Choroid plexus epithelial cell (primary cell): Measurements from ENCODE around the gene PITPNM1.

ENCODE experiments used
- DNase-seq: peaks from one replicate; pipeline ENCODE4 v3.0.0-alpha.2; 2010; ENCODE audit warnings: low read depth
- H3K4me3 ChIP-seq: 2 replicates; pipeline ENCODE4 v1.5.1; 2011; ENCODE audit warnings: low read depth, mild to moderate bottlenecking, control low read depth, low read length, moderate library complexity
- TF ChIP-seq, protein P1 (sequence below): conservative IDR thresholded peaks from 2 replicates; pipeline ENCODE4 v1.5.1; 2011; ENCODE audit warnings: low read depth, mild to moderate bottlenecking, control low read depth, inconsistent platforms, low read length, moderate library complexity

The PITPNM1 gene

DNA sequence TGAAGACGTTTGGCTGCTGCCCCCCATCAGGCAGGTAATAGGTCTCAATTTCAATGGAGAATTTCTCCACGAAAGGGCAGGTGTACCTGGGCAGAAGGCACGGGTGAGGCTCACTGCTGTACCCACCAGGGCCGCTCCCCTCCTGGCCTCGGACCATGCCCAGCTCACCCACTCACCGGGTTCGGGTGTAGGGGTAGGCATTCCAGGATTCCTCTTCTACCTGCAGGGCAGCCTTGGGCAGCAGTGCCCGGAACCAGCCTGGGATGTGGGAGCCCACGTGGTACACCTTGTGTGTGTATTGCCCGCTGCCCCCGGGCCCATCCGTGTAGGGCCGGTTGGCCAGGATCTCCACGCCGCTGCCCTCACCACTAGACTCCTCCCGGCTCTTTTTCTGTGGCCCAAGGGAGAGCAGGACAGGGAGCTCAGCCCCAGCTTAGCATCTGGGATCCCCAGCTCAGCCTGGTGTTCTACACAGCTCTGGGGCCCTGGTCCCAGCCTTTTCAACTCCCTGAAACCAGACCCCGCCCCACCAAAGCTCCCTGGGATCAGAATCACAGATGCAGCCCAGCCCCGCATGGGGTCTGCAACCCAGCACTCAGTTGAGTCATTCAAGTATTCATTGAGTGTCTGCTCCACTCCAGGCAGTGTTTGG, 2.7 kb downstream of the PITPNM1 start:
- DNase-seq: no peak
- H3K4me3 ChIP-seq: no peak overlapping the region
- TF ChIP-seq, protein P1, sequence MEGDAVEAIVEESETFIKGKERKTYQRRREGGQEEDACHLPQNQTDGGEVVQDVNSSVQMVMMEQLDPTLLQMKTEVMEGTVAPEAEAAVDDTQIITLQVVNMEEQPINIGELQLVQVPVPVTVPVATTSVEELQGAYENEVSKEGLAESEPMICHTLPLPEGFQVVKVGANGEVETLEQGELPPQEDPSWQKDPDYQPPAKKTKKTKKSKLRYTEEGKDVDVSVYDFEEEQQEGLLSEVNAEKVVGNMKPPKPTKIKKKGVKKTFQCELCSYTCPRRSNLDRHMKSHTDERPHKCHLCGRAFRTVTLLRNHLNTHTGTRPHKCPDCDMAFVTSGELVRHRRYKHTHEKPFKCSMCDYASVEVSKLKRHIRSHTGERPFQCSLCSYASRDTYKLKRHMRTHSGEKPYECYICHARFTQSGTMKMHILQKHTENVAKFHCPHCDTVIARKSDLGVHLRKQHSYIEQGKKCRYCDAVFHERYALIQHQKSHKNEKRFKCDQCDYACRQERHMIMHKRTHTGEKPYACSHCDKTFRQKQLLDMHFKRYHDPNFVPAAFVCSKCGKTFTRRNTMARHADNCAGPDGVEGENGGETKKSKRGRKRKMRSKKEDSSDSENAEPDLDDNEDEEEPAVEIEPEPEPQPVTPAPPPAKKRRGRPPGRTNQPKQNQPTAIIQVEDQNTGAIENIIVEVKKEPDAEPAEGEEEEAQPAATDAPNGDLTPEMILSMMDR: no peak

DNA sequence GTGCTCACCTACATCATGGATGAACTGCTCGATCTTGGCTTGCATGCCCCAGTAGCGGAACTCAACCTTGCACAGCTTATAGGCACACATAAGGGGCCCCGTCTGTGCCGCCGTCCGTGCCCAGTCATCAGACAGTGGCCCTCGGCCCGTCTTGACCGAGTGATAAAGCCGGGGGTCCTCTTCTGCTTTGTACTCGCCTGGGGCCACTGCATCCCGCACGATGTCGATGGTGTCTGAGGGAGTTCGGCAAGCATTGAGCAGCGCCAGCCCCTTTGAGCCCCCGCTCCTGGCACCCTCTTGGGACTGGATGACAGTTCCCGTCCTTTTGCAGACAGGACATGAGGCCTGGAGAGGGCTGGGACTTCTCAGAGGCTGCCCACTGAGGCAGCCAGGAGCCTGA, 3.3 kb downstream of the PITPNM1 start:
- no peak overlapping the region for H3K4me3 ChIP-seq
- TF ChIP-seq, protein P1: no peak
- no peak for DNase-seq

DNA sequence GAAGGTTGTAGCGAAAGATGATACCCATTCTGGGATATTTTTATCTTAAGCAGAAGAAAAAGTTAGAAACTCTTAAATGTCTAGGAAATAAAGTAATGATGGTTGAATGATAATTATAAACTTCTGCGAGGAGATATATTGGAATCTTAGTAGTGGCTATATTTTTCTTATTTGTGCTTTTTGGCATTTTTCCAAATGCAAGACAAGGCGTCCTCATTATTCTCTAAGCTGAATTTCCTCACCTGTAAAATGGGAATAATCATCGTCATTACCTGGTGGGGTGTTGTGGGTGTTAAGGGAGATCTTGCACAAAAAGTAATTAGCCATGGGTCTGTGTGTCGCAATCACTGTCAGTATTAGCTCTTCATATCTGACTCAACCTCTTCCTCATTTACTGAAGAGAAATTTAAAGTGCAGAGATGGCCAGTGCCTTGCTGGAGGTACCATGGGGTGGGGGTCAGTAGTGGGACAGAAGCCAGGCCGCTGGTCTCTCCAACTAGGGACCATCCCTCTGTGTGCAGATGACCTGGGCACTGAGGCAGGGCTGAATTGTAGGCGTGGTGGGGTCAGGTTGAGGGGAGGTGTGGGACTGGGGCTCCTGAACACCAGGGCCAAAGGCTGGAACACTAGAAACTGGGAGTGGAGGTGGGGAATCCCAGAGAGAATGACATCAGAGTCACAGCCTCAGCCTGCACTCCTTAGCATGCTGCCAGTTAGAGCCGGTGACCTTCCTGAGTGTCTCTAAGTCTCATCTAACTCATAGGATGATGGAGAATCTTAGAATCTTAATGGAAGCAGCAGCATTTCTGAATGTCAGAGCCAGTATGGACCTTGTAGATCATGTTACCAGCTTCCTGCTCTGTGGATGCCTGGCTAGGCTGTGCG, 4.1 kb downstream of the PITPNM1 start:
- H3K4me3 ChIP-seq: no peak overlapping the region
- no peak for DNase-seq
- TF ChIP-seq, protein P1: no peak

DNA sequence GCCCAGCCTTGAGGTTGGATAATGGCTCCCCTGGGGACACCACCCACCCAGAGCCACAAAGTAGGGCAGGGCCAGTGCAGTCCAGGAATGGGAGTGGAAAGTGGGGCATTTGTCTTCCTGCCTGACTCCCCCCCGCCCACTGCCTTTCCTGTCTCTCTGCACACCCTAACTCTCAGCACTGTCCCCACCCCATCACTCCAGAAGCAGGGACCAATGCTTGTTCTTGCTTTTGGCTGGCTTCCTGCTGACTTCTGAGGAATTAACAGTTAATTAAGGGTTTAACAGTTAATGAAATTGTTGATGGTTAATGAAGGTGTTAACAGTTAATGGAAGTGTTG, 4.7 kb downstream of the PITPNM1 start:
- TF ChIP-seq, protein P1: no peak
- H3K4me3 ChIP-seq: no peak overlapping the region
- DNase-seq: no peak

DNA sequence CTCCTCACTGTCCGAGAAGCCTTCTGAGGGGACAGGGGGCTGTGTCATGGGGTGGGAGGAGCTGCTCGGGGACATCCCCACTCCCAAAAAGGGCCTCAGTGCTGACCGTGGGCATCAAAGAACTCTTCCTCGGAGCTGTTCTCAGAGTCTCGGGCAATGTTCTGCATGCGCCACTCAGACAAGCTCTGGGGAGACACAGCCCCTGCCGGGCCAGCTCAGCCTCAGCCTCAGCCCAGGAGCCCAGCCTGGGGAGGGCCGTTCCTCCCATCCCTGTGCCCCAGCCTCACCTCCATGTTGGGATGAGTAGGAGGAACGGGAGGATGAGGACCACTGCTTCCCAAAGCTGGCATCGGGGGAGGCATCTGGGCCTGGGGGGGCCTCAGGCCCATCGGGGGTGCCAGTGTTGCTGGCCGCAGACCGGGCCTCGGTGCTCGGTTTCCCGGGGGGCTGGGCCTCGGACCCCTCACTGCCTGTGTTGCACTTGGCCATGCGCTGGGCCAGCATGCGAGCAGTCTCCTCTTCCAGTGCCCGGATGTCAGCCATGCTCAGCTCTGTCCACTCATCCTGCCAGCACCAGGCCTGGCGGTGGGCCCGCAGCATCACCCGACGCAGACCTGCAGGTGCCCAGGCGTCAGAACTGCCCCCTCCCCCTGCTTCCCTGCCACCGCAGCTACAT, 5.2 kb downstream of the PITPNM1 start:
- TF ChIP-seq, protein P1: no peak
- no peak overlapping the region for H3K4me3 ChIP-seq
- no peak for DNase-seq

DNA sequence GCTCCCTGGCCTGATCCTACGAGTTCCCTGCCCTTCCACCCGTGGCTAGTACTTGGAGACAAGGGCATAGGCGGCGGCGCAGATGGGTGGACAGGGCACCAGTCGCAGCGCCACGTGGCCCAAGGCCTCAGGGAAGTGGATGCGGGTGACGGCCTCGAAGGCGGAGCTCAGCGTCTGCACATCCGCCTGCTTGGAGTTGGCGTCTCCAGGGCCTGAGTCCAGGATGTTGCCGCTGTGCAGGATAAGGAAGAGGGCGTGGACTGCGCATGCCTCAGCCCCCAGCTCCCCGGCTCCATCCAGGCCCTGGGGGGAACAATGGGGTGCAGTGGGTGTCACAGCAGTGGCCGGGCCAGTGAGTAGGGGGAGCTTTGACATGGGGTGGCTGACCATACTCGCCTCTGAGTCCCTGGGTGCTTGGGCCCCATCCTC, 6.6 kb downstream of the PITPNM1 start:
- no peak for DNase-seq
- TF ChIP-seq, protein P1: no peak
- no peak overlapping the region for H3K4me3 ChIP-seq
